Neural cell (in vitro differentiated cells): ENCODE data around the gene ELK4.

ENCODE experiments used
- EP300 ChIP-seq: fragments of 450-650 bp; conservative IDR thresholded peaks from 2 replicates; pipeline ENCODE4 v1.6.1; 2014; ENCODE audit warnings: antibody characterized with exemption, mild to moderate bottlenecking, moderate library complexity; ENCODE audit not compliant: poor library complexity, severe bottlenecking
- EZH2 ChIP-seq: fragments of 200-600, 300-800 bp; shearing (Covaris generic), sonication (generic); IDR thresholded peaks from 2 replicates; pipeline ENCODE4 v1.6.1; 2014; ENCODE audit warnings: antibody characterized with exemption, low read length, borderline replicate concordance, mild to moderate bottlenecking; ENCODE audit not compliant: insufficient read depth, poor library complexity, severe bottlenecking
- POLR2AphosphoS5 ChIP-seq: IDR thresholded peaks from 2 replicates; pipeline ENCODE4 v1.6.1; 2012
- REST ChIP-seq: IDR thresholded peaks from 2 replicates; pipeline ENCODE4 v1.6.1; 2012; ENCODE audit warnings: borderline replicate concordance
- SMC3 ChIP-seq: fragments of 450-650 bp; conservative IDR thresholded peaks from 2 replicates; pipeline ENCODE4 v1.6.1; 2014; ENCODE audit warnings: antibody characterized with exemption, mild to moderate bottlenecking, moderate library complexity; ENCODE audit not compliant: poor library complexity
- TF ChIP-seq, protein P1 (sequence below): fragments of 450-650 bp; IDR thresholded peaks from 2 replicates; pipeline ENCODE4 v1.5.1; 2014; ENCODE audit warnings: antibody characterized with exemption, mild to moderate bottlenecking, moderate library complexity; ENCODE audit not compliant: poor library complexity, severe bottlenecking

- TF ChIP-seq SMC3 (no peak), EZH2 (no peak), REST (no peak), POLR2AphosphoS5 (no peak), EP300 (no peak)
- TF ChIP-seq, protein P1, sequence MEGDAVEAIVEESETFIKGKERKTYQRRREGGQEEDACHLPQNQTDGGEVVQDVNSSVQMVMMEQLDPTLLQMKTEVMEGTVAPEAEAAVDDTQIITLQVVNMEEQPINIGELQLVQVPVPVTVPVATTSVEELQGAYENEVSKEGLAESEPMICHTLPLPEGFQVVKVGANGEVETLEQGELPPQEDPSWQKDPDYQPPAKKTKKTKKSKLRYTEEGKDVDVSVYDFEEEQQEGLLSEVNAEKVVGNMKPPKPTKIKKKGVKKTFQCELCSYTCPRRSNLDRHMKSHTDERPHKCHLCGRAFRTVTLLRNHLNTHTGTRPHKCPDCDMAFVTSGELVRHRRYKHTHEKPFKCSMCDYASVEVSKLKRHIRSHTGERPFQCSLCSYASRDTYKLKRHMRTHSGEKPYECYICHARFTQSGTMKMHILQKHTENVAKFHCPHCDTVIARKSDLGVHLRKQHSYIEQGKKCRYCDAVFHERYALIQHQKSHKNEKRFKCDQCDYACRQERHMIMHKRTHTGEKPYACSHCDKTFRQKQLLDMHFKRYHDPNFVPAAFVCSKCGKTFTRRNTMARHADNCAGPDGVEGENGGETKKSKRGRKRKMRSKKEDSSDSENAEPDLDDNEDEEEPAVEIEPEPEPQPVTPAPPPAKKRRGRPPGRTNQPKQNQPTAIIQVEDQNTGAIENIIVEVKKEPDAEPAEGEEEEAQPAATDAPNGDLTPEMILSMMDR = no peak
Measured at GRCh38 chr1:205583461-205584130, 48.2 kb downstream of the ELK4 start.
